PC-3 (cell line): ENCODE data around the gene SF3A2.

ENCODE experiments used
- CTCF ChIP-seq: fragments of 300-600 bp; sonication (generic); conservative IDR thresholded peaks from 2 replicates; pipeline ENCODE4 v1.5.1; 2017; ENCODE audit warnings: antibody characterized with exemption, low read depth, mild to moderate bottlenecking, low read length
- EZH2 ChIP-seq: fragments of 300-600 bp; sonication (generic); IDR thresholded peaks from one replicate; pipeline ENCODE4 v1.6.1; 2017; ENCODE audit warnings: antibody characterized with exemption, mild to moderate bottlenecking, low read length; ENCODE audit not compliant: unreplicated experiment
- EZH2phosphoT487 ChIP-seq: fragments of 300-600 bp; sonication (generic); IDR thresholded peaks from 2 replicates; pipeline ENCODE4 v1.6.1; 2018; ENCODE audit warnings: mild to moderate bottlenecking, antibody characterized with exemption, low read length, borderline replicate concordance

- TF ChIP-seq EZH2phosphoT487 (no peak), CTCF (no peak), EZH2 (no peak)
Measured at GRCh38 chr19:2215281-2215751, 21.3 kb upstream of the SF3A2 start.
